ENCODE data around the gene TBC1D21. TPM values are rescaled to one million over a fixed set of nuclear protein-coding genes. Genes with fewer than 3 reads are reported as not detected.

The TBC1D21 gene
- total RNA-seq, 1 donor from 2014 or later: not detected

DNA sequence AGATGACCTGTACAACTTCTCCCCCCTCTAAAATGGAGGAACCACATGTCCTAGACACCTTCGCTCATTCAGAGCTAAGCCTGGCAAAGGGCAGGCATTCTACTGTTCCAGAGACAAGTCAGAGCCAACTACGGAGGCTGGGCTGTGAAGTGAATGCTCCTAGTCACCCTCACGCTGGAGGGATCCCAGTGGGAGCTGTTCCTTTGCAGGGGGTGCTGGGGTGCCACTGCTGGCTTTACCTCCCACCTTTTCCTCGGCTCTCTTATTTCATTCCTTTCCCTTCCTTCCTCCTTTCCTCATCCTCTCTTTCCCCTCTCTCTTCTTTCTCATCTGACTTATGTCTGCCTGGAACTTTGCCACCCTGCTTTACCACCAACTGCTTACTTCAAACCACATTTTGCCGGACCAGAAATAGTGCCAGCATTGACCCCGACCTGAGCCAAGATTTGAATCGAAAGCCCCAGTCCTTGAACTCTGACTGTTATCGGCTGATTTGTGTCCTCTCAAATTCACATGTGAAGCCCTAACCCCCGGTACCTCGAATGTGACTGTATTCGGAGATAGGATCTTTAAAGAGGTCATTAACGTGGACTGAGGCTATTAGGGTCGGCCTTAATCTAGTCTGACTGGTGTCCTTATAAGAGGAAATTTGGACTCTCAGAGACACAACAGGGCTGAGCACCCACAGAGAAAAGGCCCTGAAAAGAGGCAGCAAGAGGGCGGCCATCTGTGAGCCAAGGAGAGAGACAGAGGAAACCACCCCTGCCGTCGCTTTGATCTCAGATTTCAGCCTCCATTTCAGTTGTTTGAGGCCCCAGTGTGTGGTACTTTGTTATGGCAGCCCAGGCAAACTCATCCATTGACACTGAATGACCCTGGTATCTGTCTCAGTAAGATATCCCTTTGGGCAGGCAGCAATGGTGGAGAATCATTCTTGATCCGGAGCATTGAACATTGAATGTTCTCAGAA is 31.3 kb upstream of the TBC1D21 start:
- H4K20me1 ChIP-seq (ENCODE audit: insufficient read depth, low read length): no peaks in the 10 kb centered on the region
- H3K4me3 ChIP-seq (ENCODE audit: insufficient read depth, low read depth, low read length): no peak overlapping the region
- H3K4me2 ChIP-seq (ENCODE audit: low read length): no peak overlapping the region
- no peak for DNase-seq (ENCODE audit: low read depth)
- H3K36me3 Mint-ChIP-seq (ENCODE audit: low read depth, unreplicated experiment): peaks cover 2% of the 10 kb centered on the region
- no peak overlapping the region for H3K27ac Mint-ChIP-seq (ENCODE audit: unreplicated experiment)
- no peak overlapping the region for H3K27ac ChIP-seq (ENCODE audit: low read depth, low read length)
- no peaks in the 10 kb centered on the region for H3K4me1 ChIP-seq (ENCODE audit: insufficient read depth, low read length)
- no peaks in the 10 kb centered on the region for H3K9me3 ChIP-seq (ENCODE audit: insufficient read depth, low read depth, low read length)
- FAIRE-seq: no peak
- no peak overlapping the region for H2AFZ ChIP-seq (ENCODE audit: low read depth, low read length)
- TF ChIP-seq CTCF (IDR thresholded peaks at IDR 0.05; ENCODE audit: insufficient read depth, low read depth, low read length) (no peak), EZH2 (IDR thresholded peaks at IDR 0.05; ENCODE audit: insufficient read depth, low read length) (no peak)
- H3K79me2 ChIP-seq (ENCODE audit: insufficient read depth, low read length): no peaks in the 10 kb centered on the region
- H3K27me3 Mint-ChIP-seq (ENCODE audit: low read depth, unreplicated experiment): peaks cover 62% of the 10 kb centered on the region
- peaks cover 7% of the 10 kb centered on the region for H3K4me1 Mint-ChIP-seq (ENCODE audit: low read depth, unreplicated experiment)
- peaks cover 52% of the 10 kb centered on the region for H3K27me3 ChIP-seq (ENCODE audit: insufficient read depth, low read length)
- no peak overlapping the region for H3K4me3 Mint-ChIP-seq (ENCODE audit: unreplicated experiment)
- peaks cover 2% of the 10 kb centered on the region for H3K9me3 Mint-ChIP-seq (ENCODE audit: unreplicated experiment)
- H3K36me3 ChIP-seq (ENCODE audit: insufficient read depth, low read length): no peaks in the 10 kb centered on the region
- H3K9ac ChIP-seq (ENCODE audit: low read length): no peak overlapping the region

GRCh38 chr15:73843787-73844186 is 29.6 kb upstream of the TBC1D21 start:
- Histone ChIP-seq H3K9ac (ENCODE audit: low read length) (no peak overlapping the region), H3K4me2 (ENCODE audit: low read length) (no peak overlapping the region), H3K9me3 (ENCODE audit: insufficient read depth, low read depth, low read length) (no peaks in the 10 kb centered on the region), H3K4me3 (ENCODE audit: insufficient read depth, low read depth, low read length) (no peak overlapping the region), H3K27me3 (ENCODE audit: insufficient read depth, low read length) (peaks cover 35% of the 10 kb centered on the region), H3K36me3 (ENCODE audit: insufficient read depth, low read length) (no peaks in the 10 kb centered on the region), H4K20me1 (ENCODE audit: insufficient read depth, low read length) (no peaks in the 10 kb centered on the region), H2AFZ (ENCODE audit: low read depth, low read length) (no peak overlapping the region), H3K4me1 (ENCODE audit: insufficient read depth, low read length) (no peaks in the 10 kb centered on the region), H3K79me2 (ENCODE audit: insufficient read depth, low read length) (no peaks in the 10 kb centered on the region), H3K27ac (ENCODE audit: low read depth, low read length) (no peak overlapping the region)
- TF ChIP-seq EZH2 (IDR thresholded peaks at IDR 0.05; ENCODE audit: insufficient read depth, low read length): no peak
- no peak for TF ChIP-seq CTCF (IDR thresholded peaks at IDR 0.05; ENCODE audit: insufficient read depth, low read depth, low read length)
- no peak for DNase-seq (ENCODE audit: low read depth)
- H3K9me3 Mint-ChIP-seq (ENCODE audit: unreplicated experiment): peaks cover 2% of the 10 kb centered on the region
- H3K27ac Mint-ChIP-seq (ENCODE audit: unreplicated experiment): no peak overlapping the region
- H3K4me3 Mint-ChIP-seq (ENCODE audit: unreplicated experiment): no peak overlapping the region
- peaks cover 58% of the 10 kb centered on the region for H3K27me3 Mint-ChIP-seq (ENCODE audit: low read depth, unreplicated experiment)
- H3K4me1 Mint-ChIP-seq (ENCODE audit: low read depth, unreplicated experiment): peaks cover 7% of the 10 kb centered on the region
- FAIRE-seq: no peak
- peaks cover 1% of the 10 kb centered on the region for H3K36me3 Mint-ChIP-seq (ENCODE audit: low read depth, unreplicated experiment)

GRCh38 chr15:73844356-73844755 is 29.0 kb upstream of the TBC1D21 start:
- FAIRE-seq (no peak), DNase-seq (ENCODE audit: low read depth) (peak; percentile 69)
- Histone ChIP-seq H3K9me3 (ENCODE audit: insufficient read depth, low read depth, low read length) (no peaks in the 10 kb centered on the region), H3K36me3 (ENCODE audit: insufficient read depth, low read length) (no peaks in the 10 kb centered on the region), H3K79me2 (ENCODE audit: insufficient read depth, low read length) (no peaks in the 10 kb centered on the region), H3K9ac (ENCODE audit: low read length) (no peak overlapping the region), H3K27ac (ENCODE audit: low read depth, low read length) (no peak overlapping the region), H3K4me1 (ENCODE audit: insufficient read depth, low read length) (no peaks in the 10 kb centered on the region), H2AFZ (ENCODE audit: low read depth, low read length) (no peak overlapping the region), H3K4me3 (ENCODE audit: insufficient read depth, low read depth, low read length) (no peak overlapping the region), H3K4me2 (ENCODE audit: low read length) (no peak overlapping the region), H3K27me3 (ENCODE audit: insufficient read depth, low read length) (peaks cover 30% of the 10 kb centered on the region), H4K20me1 (ENCODE audit: insufficient read depth, low read length) (no peaks in the 10 kb centered on the region)
- peaks cover 7% of the 10 kb centered on the region for H3K4me1 Mint-ChIP-seq (ENCODE audit: low read depth, unreplicated experiment)
- peaks cover 2% of the 10 kb centered on the region for H3K9me3 Mint-ChIP-seq (ENCODE audit: unreplicated experiment)
- H3K27ac Mint-ChIP-seq (ENCODE audit: unreplicated experiment): peak overlapping the region; percentile 7
- H3K27me3 Mint-ChIP-seq (ENCODE audit: low read depth, unreplicated experiment): peaks cover 58% of the 10 kb centered on the region
- no peak overlapping the region for H3K4me3 Mint-ChIP-seq (ENCODE audit: unreplicated experiment)
- TF ChIP-seq CTCF (IDR thresholded peaks at IDR 0.05; ENCODE audit: insufficient read depth, low read depth, low read length) (no peak), EZH2 (IDR thresholded peaks at IDR 0.05; ENCODE audit: insufficient read depth, low read length) (no peak)
- H3K36me3 Mint-ChIP-seq (ENCODE audit: low read depth, unreplicated experiment): peaks cover 1% of the 10 kb centered on the region

Data from astrocyte (in vitro differentiated cells and primary cell).